Ovary (tissue), 9 donors: ENCODE data around the gene CKS1B. TPM values are rescaled to one million over a fixed set of nuclear protein-coding genes. Genes with fewer than 3 reads are reported as not detected.

ENCODE experiments used
- DNase-seq, 5 donors: peaks; one replicate each; pipeline ENCODE4 v3.0.0-alpha.2; 2019 to 2020
- H3K27ac ChIP-seq, 2 donors: fragments of 200-600 bp; one replicate each; pipeline versions ENCODE4 v1.5.1 to v1.8.0; 2019 to 2022
- H3K27me3 ChIP-seq: fragments of 200-600 bp; one replicate; pipeline ENCODE4 v1.8.0; 2022
- H3K36me3 ChIP-seq: fragments of 200-600 bp; sonication (generic); one replicate; pipeline ENCODE4 v1.5.1; 2019
- H3K4me1 ChIP-seq: one replicate; pipeline ENCODE4 v1.8.1; 2013; ENCODE audit warnings: mild to moderate bottlenecking, moderate library complexity; ENCODE audit not compliant: insufficient read depth
- H3K4me3 ChIP-seq: fragments of 200-600 bp; sonication (generic); one replicate; pipeline ENCODE4 v1.5.1; 2017
- H3K9me3 ChIP-seq, 2 donors: fragments of 200-600 bp in 1 of 2; sonication (generic) in 1 of 2; one replicate each; pipeline versions ENCODE4 v1.5.1 to v1.8.1; 2013 to 2019; ENCODE audit warnings: mild to moderate bottlenecking in 1 of 2, moderate library complexity in 1 of 2
- CTCF ChIP-seq, 3 donors: fragments of 450-650 bp in 2 of 3; fragments of 200-600 bp in 1 of 3; IDR thresholded peaks; one replicate each; pipeline versions ENCODE4 v1.5.1 to v1.8.0; 2016 to 2022; ENCODE audit warnings: antibody characterized with exemption in 3 of 3, mild to moderate bottlenecking in 1 of 3
- EP300 ChIP-seq: sonication (generic); formaldehyde crosslinking; IDR thresholded peaks from one replicate; pipeline ENCODE4 v1.6.1; 2017; ENCODE audit warnings: antibody characterized with exemption
- POLR2A ChIP-seq: fragments of 450-650 bp; IDR thresholded peaks from one replicate; pipeline ENCODE4 v1.6.1; 2017; ENCODE audit warnings: antibody characterized with exemption, mild to moderate bottlenecking, moderate library complexity
- WGBS, 3 donors: extraction: QIAGEN DNeasy Blood & Tissue Kit in 1 of 3; methylation state at CpG; one replicate each; pipeline versions ENCODE4 v1.1.5 to v1.1.7; 2013 to 2017; 5-methylcytosine and 5-hydroxymethylcytosine counted together
- intact Hi-C, 4 donors: fragments of 100-400 bp; cut with DNase I; formaldehyde crosslinking; loops; one replicate each; pipeline versions ENCODE4 v1.11.0 to v1.15.1; 2022 to 2023
- polyA plus RNA-seq, 2 donors: library from polyadenylated mRNA; stranded (reverse); fragments of 200-250 nt in 1 of 2; fragments of 350-450 nt in 1 of 2; fragmentation: Illumina TruSeq in 1 of 2; extraction: RNeasy Lipid Tissue Mini Kit (QIAGEN cat#74804) in 1 of 2; gene quantifications; one replicate each; pipeline ENCODE4 v1.2.3, GENCODE V29; 2013 to 2014
- total RNA-seq, 7 donors: library from RNA; depleted of rRNA in 2 of 7; stranded (reverse); fragments of >200 nt in 2 of 7; fragmentation: NEBNext Ultra II Directional in 3 of 7; extraction: Animal tissue kit (Norgen Biotek cat#: 25700) in 3 of 7; gene quantifications; one replicate each; pipeline versions ENCODE4 v1.1.0 to v1.2.4, GENCODE V29; 2016 to 2023
- donor health status: DM: no; HTN: no; CAD: no; lungs with moderate emphysema.
- donor health status: DM: no; HTN: no; CAD: no.
- donor health status: Bipolar disorder and iron deficiency.
- donor health status: DM: yes; HTN: yes; CAD: no.
- donor health status: DM: no; HTN: no; CAD: no.
- donor health status: DM: yes; HTN: yes; CAD: no.

CKS1B gene
- total and polyA plus RNA-seq, 9 donors = 12.2 to 55.8 (median 28.0) TPM

- 21 to 33% (median 23%) methylated on average over 5 of the region's 5 CpGs for WGBS, 3 donors
- TF ChIP-seq POLR2A (no peak), CTCF (IDR thresholded peaks at IDR 0.05) (no peak), EP300 (no peak)
- H3K27me3 ChIP-seq = no peaks in the 10 kb centered on the region
- H3K4me1 ChIP-seq = peaks cover 12% of the 10 kb centered on the region
- intact Hi-C loops = no loop called here
- peak overlapping the region; percentile 52 for H3K4me3 ChIP-seq
- DNase-seq = no peak
- H3K36me3 ChIP-seq = no peaks in the 10 kb centered on the region
- no peaks in the 10 kb centered on the region for H3K9me3 ChIP-seq
- peak overlapping the region; percentile 49 to 98 for H3K27ac ChIP-seq
These were observed 5.2 kb upstream of the CKS1B start for GRCh38 chr1:154969246-154969645.

- H3K4me3 ChIP-seq = peak overlapping the region; percentile 52
- H3K27ac ChIP-seq = peak overlapping the region; percentile 87 to 98
- intact Hi-C loops = loop anchor here in 1 of 4 donors (5.0 kb wide), 1 partner anchor 82 kb away; the partner anchor contains the start of gene ADAM15
- H3K9me3 ChIP-seq = no peaks in the 10 kb centered on the region
- WGBS, 3 donors = 3 to 13% (median 7%) methylated on average over 22 of the region's 22 CpGs
- peak; percentile 60 to 82 (median 75) for DNase-seq
- peaks cover 12% of the 10 kb centered on the region for H3K4me1 ChIP-seq
- no peaks in the 10 kb centered on the region for H3K27me3 ChIP-seq
- TF ChIP-seq CTCF (IDR thresholded peaks at IDR 0.05) (no peak), POLR2A (no peak), EP300 (no peak)
- H3K36me3 ChIP-seq = no peaks in the 10 kb centered on the region
These were observed 4.5 kb upstream of the CKS1B start for GRCh38 chr1:154969860-154970452.

GRCh38 chr1:154970631-154971340 lies 3.7 kb upstream of the CKS1B start, which contains the start of gene SHC1:
TSS of gene SHC1 (minus strand) at chr1:154970747. CDS start at chr1:154970526, 221 bp downstream.
- H3K27me3 ChIP-seq = no peaks in the 10 kb centered on the region
- peaks cover 12% of the 10 kb centered on the region for H3K4me1 ChIP-seq
- peak within 1 kb of the TSS; percentile 52 for H3K4me3 ChIP-seq
- no peaks in the 10 kb centered on the region for H3K9me3 ChIP-seq
- intact Hi-C loops = loop anchor here in 1 of 4 donors (5.0 kb wide), 1 partner anchor 82 kb away; the partner anchor contains the start of gene ADAM15
- TF ChIP-seq CTCF (IDR thresholded peaks at IDR 0.05) (no peak), POLR2A (peak; percentile 91), EP300 (no peak)
- peak; percentile 95 to 97 (median 96) for DNase-seq
- H3K27ac ChIP-seq = peak within 1 kb of the TSS; percentile 87 to 98
- no peaks in the 10 kb centered on the region for H3K36me3 ChIP-seq
- 3 to 6% (median 4%) methylated on average over 15 of the region's 15 CpGs for WGBS, 3 donors

- Histone ChIP-seq H3K4me3 (peak overlapping the region; percentile 52), H3K27me3 (no peaks in the 10 kb centered on the region), H3K9me3 (no peaks in the 10 kb centered on the region), H3K27ac (peak overlapping the region; percentile 87 to 98), H3K36me3 (no peaks in the 10 kb centered on the region), H3K4me1 (peaks cover 12% of the 10 kb centered on the region)
- no peak for TF ChIP-seq CTCF (IDR thresholded peaks at IDR 0.05)
- TF ChIP-seq POLR2A = no peak
- no peak for TF ChIP-seq EP300
- intact Hi-C loops = loop anchor here in 1 of 4 donors (5.0 kb wide), 1 partner anchor 81 kb away; the partner anchor contains the start of gene ADAM15
- 46 to 59% (median 53%) methylated on average over 10 of the region's 10 CpGs for WGBS, 3 donors
- DNase-seq = peak in 4 of 5 donors; percentile 48 to 70 (median 60)
These were observed 3.0 kb upstream of the CKS1B start for GRCh38 chr1:154971341-154971998.
